ENCODE data around the gene GRXCR1. TPM values are rescaled to one million over a fixed set of nuclear protein-coding genes. Genes with fewer than 3 reads are reported as not detected.

Gene GRXCR1
- total RNA-seq, 4 donors from 2014 or later = not detected

DNA sequence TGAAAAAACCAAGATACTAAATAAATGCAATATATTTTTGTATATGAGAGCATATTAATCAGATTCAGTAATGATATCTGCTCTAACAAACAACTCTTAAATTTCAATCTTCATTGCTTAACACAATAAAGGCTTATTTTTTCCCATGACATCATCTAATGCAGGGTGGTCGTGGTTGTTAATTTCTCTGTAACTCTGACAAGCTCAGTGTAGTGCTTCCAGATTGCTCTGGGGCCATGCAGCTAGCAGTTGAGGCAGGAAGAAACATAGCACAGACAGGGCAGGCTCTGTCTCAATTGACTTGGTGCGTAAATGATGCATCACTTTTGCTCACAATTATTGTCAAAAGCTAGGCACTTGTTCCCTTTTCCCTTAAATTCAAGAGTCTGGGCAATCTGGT, 869 bp upstream of the GRXCR1 start:
- TF ChIP-seq POLR2A (IDR thresholded peaks at IDR 0.05) (no peak), CTCF (IDR thresholded peaks at IDR 0.05) (no peak)
- 43 to 45% methylated on average over 2 of the region's 2 CpGs for WGBS, 2 donors
- H3K4me3 ChIP-seq (ENCODE audit: low read depth, poor library complexity, severe bottlenecking) = no peak overlapping the region
- no peak for DNase-seq (ENCODE audit: low spot score in 2 of 2)
- intact Hi-C loops (cut with DNase I; ENCODE audit: low total_unique reads) = no loop called here

DNA sequence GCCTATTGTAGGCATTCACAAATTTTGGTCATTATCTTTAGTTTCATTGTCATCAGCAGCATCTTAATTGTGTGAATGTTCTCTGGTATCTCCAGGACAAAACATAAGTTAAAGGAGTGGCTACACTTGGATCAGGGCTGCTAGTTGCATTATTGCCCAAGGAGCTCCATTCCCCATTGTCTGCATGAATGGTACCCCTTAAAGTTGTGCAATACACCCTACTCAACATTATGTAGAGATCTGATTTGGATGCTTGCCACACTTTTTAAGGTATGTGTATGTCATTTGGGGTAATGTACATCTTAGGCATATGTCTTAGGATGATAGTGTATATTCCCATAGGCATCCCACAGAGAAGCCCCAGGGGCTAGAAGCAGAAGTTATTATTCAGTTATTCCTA, 2.9 kb downstream of the GRXCR1 start:
- TF ChIP-seq CTCF (IDR thresholded peaks at IDR 0.05) (no peak), POLR2A (IDR thresholded peaks at IDR 0.05) (no peak)
- intact Hi-C loops (cut with DNase I; ENCODE audit: low total_unique reads) = no loop called here
- no peak overlapping the region for H3K4me3 ChIP-seq (ENCODE audit: low read depth, poor library complexity, severe bottlenecking)
- no peak for DNase-seq (ENCODE audit: low spot score in 2 of 2)

- 51 to 55% methylated on average over 5 of the region's 5 CpGs for WGBS, 2 donors
- no peak for DNase-seq (ENCODE audit: low spot score in 2 of 2)
- intact Hi-C loops (cut with DNase I; ENCODE audit: low total_unique reads) = no loop called here
These were observed 12.5 kb downstream of the GRXCR1 start for GRCh38 chr4:42904986-42905385.

GRCh38 chr4:42905591-42905990, 13.1 kb downstream of the GRXCR1 start:
- TF ChIP-seq POLR2A (IDR thresholded peaks at IDR 0.05) = no peak
- no peak for TF ChIP-seq CTCF (IDR thresholded peaks at IDR 0.05)
- WGBS, 2 donors = 95% methylated on average over 3 of the region's 3 CpGs
- no peak for DNase-seq (ENCODE audit: low spot score in 2 of 2)
- H3K4me3 ChIP-seq (ENCODE audit: low read depth, poor library complexity, severe bottlenecking) = no peak overlapping the region
- intact Hi-C loops (cut with DNase I; ENCODE audit: low total_unique reads) = no loop called here

More at GRCh38 chr4:42904986-42905385, 12.5 kb downstream of the GRXCR1 start:
- TF ChIP-seq POLR2A (IDR thresholded peaks at IDR 0.05) (no peak), CTCF (IDR thresholded peaks at IDR 0.05) (no peak)
- H3K4me3 ChIP-seq (ENCODE audit: low read depth, poor library complexity, severe bottlenecking) = no peak overlapping the region

DNA sequence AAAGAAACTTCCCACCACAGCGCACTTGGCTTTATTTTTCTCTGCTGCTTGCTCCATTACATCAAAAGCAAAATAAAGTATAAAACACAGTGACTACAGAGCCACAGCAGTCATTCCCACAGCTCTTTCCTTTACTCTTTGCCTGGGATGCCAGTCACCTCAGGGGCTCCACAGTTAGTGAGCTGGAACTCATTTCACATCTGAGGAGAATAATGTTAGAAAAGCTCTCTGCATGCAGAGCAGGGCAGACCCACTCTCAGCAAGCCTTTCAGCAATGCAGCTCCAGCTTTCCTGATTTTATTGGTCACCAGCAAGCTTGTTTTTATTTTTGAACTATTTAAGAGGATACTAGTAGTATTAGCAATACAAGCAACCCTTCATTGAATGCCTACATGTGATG, 13.8 kb downstream of the GRXCR1 start:
- 86 to 90% methylated on average over 1 of the region's 1 CpG for WGBS, 2 donors
- intact Hi-C loops (cut with DNase I; ENCODE audit: low total_unique reads) = no loop called here
- TF ChIP-seq POLR2A (IDR thresholded peaks at IDR 0.05) = no peak
- TF ChIP-seq CTCF (IDR thresholded peaks at IDR 0.05) = no peak
- no peak overlapping the region for H3K4me3 ChIP-seq (ENCODE audit: low read depth, poor library complexity, severe bottlenecking)
- no peak for DNase-seq (ENCODE audit: low spot score in 2 of 2)
